ENCODE data around the gene SCYGR2. TPM values are rescaled to one million over a fixed set of nuclear protein-coding genes. Genes with fewer than 3 reads are reported as not detected.

Gene SCYGR2
- total RNA-seq, 1 experiment from 2014 or later: not detected

GRCh38 chr2:227582369-227582768, 16.3 kb upstream of the SCYGR2 start:
- POLR2A ChIA-PET: no interaction called here
- Histone ChIP-seq H3K9me3 (no peaks in the 10 kb centered on the region), H3K36me3 (ENCODE audit: control insufficient read depth, insufficient read depth, low read length) (no peaks in the 10 kb centered on the region), H3K27me3 (replicated peaks; ENCODE audit: control insufficient read depth, insufficient read depth, low read length) (no peaks in the 10 kb centered on the region), H3K4me3 (ENCODE audit: low read depth, low read length) (no peak overlapping the region), H3K4me1 (peaks cover 8% of the 10 kb centered on the region; the same call in 1 of the 2 replicates)
- Mint-ChIP-seq H3K4me1 (ENCODE audit: low read depth, unreplicated experiment) (peaks cover 13% of the 10 kb centered on the region), H3K27me3 (ENCODE audit: insufficient read depth, unreplicated experiment) (no peaks in the 10 kb centered on the region), H3K9me3 (ENCODE audit: unreplicated experiment) (peaks cover 12% of the 10 kb centered on the region), H3K4me3 (ENCODE audit: unreplicated experiment) (no peak overlapping the region), H3K36me3 (ENCODE audit: insufficient read depth, unreplicated experiment) (no peaks in the 10 kb centered on the region), H3K27ac (ENCODE audit: unreplicated experiment) (no peak overlapping the region)
- no peak for TF ChIP-seq CTCF (IDR thresholded peaks at IDR 0.05; ENCODE audit: insufficient read depth in 1 of 2, low read depth in 1 of 2, low read length in 1 of 2, severe bottlenecking in 1 of 2, unreplicated experiment in 1 of 2)
- BruUV-seq (replicated peaks): no TSS peak
- DNase-seq: no peak
- intact Hi-C loops (cut with micrococcal nuclease; ENCODE audit: unreplicated experiment): no loop called here
- CTCF ChIA-PET: no interaction called here

DNA sequence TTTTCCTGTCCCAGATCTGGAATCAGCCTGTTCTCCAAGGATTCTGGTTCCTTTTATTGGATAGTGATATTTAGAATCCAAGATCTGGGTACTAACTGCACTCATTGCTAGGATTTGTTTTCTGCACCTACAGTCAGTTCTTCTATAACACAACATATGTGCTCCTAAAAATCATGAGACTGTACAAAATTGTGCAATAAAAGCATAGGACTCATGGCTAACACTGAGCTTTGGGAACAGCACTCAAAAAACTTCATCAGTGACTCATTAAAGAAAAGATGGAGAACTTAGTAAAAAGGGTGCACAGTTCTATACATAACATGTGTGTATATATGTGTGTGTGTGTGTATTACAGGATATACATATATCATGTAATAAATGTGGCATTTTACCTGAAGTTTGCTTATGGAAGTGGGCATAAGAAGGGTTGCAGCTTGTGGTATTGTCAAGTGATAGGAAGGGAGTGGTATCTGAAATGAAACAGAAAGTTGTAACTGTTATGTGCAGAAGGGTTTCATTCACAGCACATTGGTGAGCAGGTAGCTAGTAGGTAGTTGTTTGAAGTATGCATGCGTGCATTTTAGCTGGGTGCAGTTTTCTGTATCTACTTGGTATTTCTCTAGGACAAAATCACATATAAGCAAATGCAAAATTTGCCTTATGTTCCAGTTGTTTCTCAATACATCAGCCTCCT, 5.9 kb upstream of the SCYGR2 start:
- H3K27ac Mint-ChIP-seq (ENCODE audit: unreplicated experiment): no peak overlapping the region
- no peaks in the 10 kb centered on the region for H3K36me3 Mint-ChIP-seq (ENCODE audit: insufficient read depth, unreplicated experiment)
- H3K27me3 ChIP-seq (replicated peaks; ENCODE audit: control insufficient read depth, insufficient read depth, low read length): no peaks in the 10 kb centered on the region
- H3K4me3 ChIP-seq (ENCODE audit: low read depth, low read length): no peak overlapping the region
- H3K27me3 Mint-ChIP-seq (ENCODE audit: insufficient read depth, unreplicated experiment): no peaks in the 10 kb centered on the region
- intact Hi-C loops (cut with micrococcal nuclease; ENCODE audit: unreplicated experiment): no loop called here
- DNase-seq: no peak
- no peak for TF ChIP-seq CTCF (IDR thresholded peaks at IDR 0.05; ENCODE audit: insufficient read depth in 1 of 2, low read depth in 1 of 2, low read length in 1 of 2, severe bottlenecking in 1 of 2, unreplicated experiment in 1 of 2)
- BruUV-seq (replicated peaks): no TSS peak
- H3K4me1 ChIP-seq: no peaks in the 10 kb centered on the region
- H3K36me3 ChIP-seq (ENCODE audit: control insufficient read depth, insufficient read depth, low read length): no peaks in the 10 kb centered on the region
- no peaks in the 10 kb centered on the region for H3K4me1 Mint-ChIP-seq (ENCODE audit: low read depth, unreplicated experiment)
- ChIA-PET POLR2A (no interaction called here), CTCF (no interaction called here)
- H3K4me3 Mint-ChIP-seq (ENCODE audit: unreplicated experiment): no peak overlapping the region
- H3K9me3 ChIP-seq: no peaks in the 10 kb centered on the region
- no peaks in the 10 kb centered on the region for H3K9me3 Mint-ChIP-seq (ENCODE audit: unreplicated experiment)

GRCh38 chr2:227595797-227596196, 2.9 kb upstream of the SCYGR2 start:
- ChIA-PET CTCF (no interaction called here), POLR2A (no interaction called here)
- Mint-ChIP-seq H3K9me3 (ENCODE audit: unreplicated experiment) (no peaks in the 10 kb centered on the region), H3K4me3 (ENCODE audit: unreplicated experiment) (no peak overlapping the region), H3K36me3 (ENCODE audit: insufficient read depth, unreplicated experiment) (no peaks in the 10 kb centered on the region), H3K4me1 (ENCODE audit: low read depth, unreplicated experiment) (no peaks in the 10 kb centered on the region), H3K27ac (ENCODE audit: unreplicated experiment) (no peak overlapping the region), H3K27me3 (ENCODE audit: insufficient read depth, unreplicated experiment) (no peaks in the 10 kb centered on the region)
- no TSS peak for BruUV-seq (replicated peaks)
- intact Hi-C loops (cut with micrococcal nuclease; ENCODE audit: unreplicated experiment): no loop called here
- DNase-seq: no peak
- TF ChIP-seq CTCF (IDR thresholded peaks at IDR 0.05; ENCODE audit: insufficient read depth in 1 of 2, low read depth in 1 of 2, low read length in 1 of 2, severe bottlenecking in 1 of 2, unreplicated experiment in 1 of 2): no peak
- no peak overlapping the region for H3K4me3 ChIP-seq (ENCODE audit: low read depth, low read length)
- no peaks in the 10 kb centered on the region for H3K9me3 ChIP-seq
- H3K36me3 ChIP-seq (ENCODE audit: control insufficient read depth, insufficient read depth, low read length): no peaks in the 10 kb centered on the region
- no peaks in the 10 kb centered on the region for H3K4me1 ChIP-seq
- no peaks in the 10 kb centered on the region for H3K27me3 ChIP-seq (replicated peaks; ENCODE audit: control insufficient read depth, insufficient read depth, low read length)
